K562 (cell line): ENCODE data around the gene CRADD. TPM values are rescaled to one million over a fixed set of nuclear protein-coding genes. Genes with fewer than 3 reads are reported as not detected.

Experiments used
- ATAC-seq: fragments of 200-7000 bp; cut with Tn5 transposase; 3 replicates; pipeline ENCODE4 v1.9.1; 2020; ENCODE audit warnings: moderate library complexity
- BruUV-seq: library from RNA; stranded (reverse); fragments of 400-500 nt; replicated peaks from 2 replicates; lab custom pipeline; 2021; lab: Mats Ljungman, UMichigan
- CTCF ChIA-PET: fragments of 300-600 bp; formaldehyde crosslinking; extraction: SDS; loops from one replicate; lab custom pipeline; 2021; ENCODE audit warnings: low intra/inter-chr PET ratio; lab: Yijun Ruan, JAX
- POLR2A ChIA-PET: fragments of 300-600, 350-650 bp; sonication (Branson Sonifier 250); formaldehyde crosslinking; extraction: SDS; loops from one replicate; lab custom pipeline; 2021; ENCODE audit warnings: antibody characterized with exemption, inconsistent platforms; lab: Yijun Ruan, JAX
- DNase-seq, 4 experiments: peaks; one replicate each; pipeline versions ENCODE4 v3.0.0 to v3.0.0-alpha.2; 2011 to 2018; ENCODE audit warnings: low spot score in 3 of 4, mixed read lengths in 3 of 4; ENCODE audit errors: extremely low read depth in 1 of 4
- FAIRE-seq: peaks from 2 replicates; lab custom pipeline; 2011; peaks lifted over from hg19 to GRCh38; lab: Jason Lieb, UNC
- H2AFZ ChIP-seq: 2 replicates; pipeline ENCODE4 v1.6.0; 2011; ENCODE audit warnings: low read depth, low read length, control low read depth, inconsistent platforms
- H3K27ac ChIP-seq: fragments of 200-600 bp; 3 replicates; pipeline ENCODE4 v1.8.0; 2011; ENCODE audit warnings: low read depth, mild to moderate bottlenecking, control low read depth, inconsistent platforms, low read length, moderate library complexity, mixed read lengths; ENCODE audit errors: extremely low read depth
- H3K27me3 ChIP-seq, 2 experiments: fragments of 300-600 bp in 1 of 2; 2 replicates in 1 of 2; 3 replicates in 1 of 2; pipeline versions ENCODE4 v1.6.0 to v1.8.0; 2011; ENCODE audit warnings: inconsistent platforms in 2 of 2, low read length in 2 of 2, mild to moderate bottlenecking in 1 of 2, mixed read lengths in 1 of 2, moderate library complexity in 1 of 2; ENCODE audit not compliant: control insufficient read depth in 2 of 2, insufficient read depth in 2 of 2
- H3K36me3 ChIP-seq: fragments of 300-600 bp; 3 replicates; pipeline ENCODE4 v1.8.0; 2011; ENCODE audit warnings: mild to moderate bottlenecking, low read length, inconsistent platforms; ENCODE audit not compliant: control insufficient read depth, insufficient read depth
- H3K4me1 ChIP-seq, 2 experiments: fragments of 200-600 bp in 1 of 2; replicated peaks in 1 of 2; 2 replicates in 1 of 2; 3 replicates in 1 of 2; pipeline versions ENCODE4 v1.5.1 to v1.8.0; 2011; ENCODE audit warnings: inconsistent platforms in 2 of 2, low read length in 2 of 2, mild to moderate bottlenecking in 1 of 2, mixed read lengths in 1 of 2, moderate library complexity in 1 of 2; ENCODE audit not compliant: control insufficient read depth in 2 of 2, insufficient read depth in 2 of 2
- H3K4me2 ChIP-seq: 2 replicates; pipeline ENCODE4 v1.6.1; 2011; ENCODE audit warnings: low read length, control low read depth, inconsistent platforms, mixed read lengths; ENCODE audit not compliant: insufficient read depth
- H3K4me3 ChIP-seq: fragments of 200-600 bp; sonication (generic), shearing (Covaris generic); 2 replicates; pipeline ENCODE4 v1.5.1; 2016; ENCODE audit warnings: control low read depth, inconsistent platforms
- H3K79me2 ChIP-seq: fragments of 200-600 bp; 3 replicates; pipeline ENCODE4 v1.8.0; 2011; ENCODE audit warnings: low read length, inconsistent platforms; ENCODE audit not compliant: control insufficient read depth, insufficient read depth
- H3K9ac ChIP-seq, 2 experiments: 2 replicates each; pipeline versions ENCODE4 v1.6.0 to v1.6.1; 2011; ENCODE audit warnings: low read depth in 2 of 2, low read length in 2 of 2, control low read depth in 1 of 2, inconsistent platforms in 1 of 2, mild to moderate bottlenecking in 1 of 2, mixed read lengths in 1 of 2; ENCODE audit not compliant: insufficient read depth in 1 of 2
- H3K9me1 ChIP-seq: one replicate; pipeline ENCODE4 v1.6.0; 2011; ENCODE audit warnings: inconsistent platforms, mild to moderate bottlenecking, low read length, moderate library complexity; ENCODE audit not compliant: control insufficient read depth, insufficient read depth
- H3K9me3 ChIP-seq: replicated peaks from 2 replicates; pipeline ENCODE4 v1.5.1; 2011; ENCODE audit warnings: low read depth, low read length, inconsistent platforms; ENCODE audit not compliant: control insufficient read depth, insufficient read depth
- H4K20me1 ChIP-seq: replicated peaks from 2 replicates; pipeline ENCODE4 v1.6.1; 2011; ENCODE audit warnings: low read length, inconsistent platforms, mixed read lengths; ENCODE audit not compliant: control insufficient read depth, insufficient read depth
- CTBP1 ChIP-seq: fragments of 450-650 bp; IDR thresholded peaks from 2 replicates; pipeline ENCODE4 v1.6.1; 2016; ENCODE audit warnings: borderline replicate concordance
- FOXA3 ChIP-seq, 2 experiments: fragments of 450-650 bp in 1 of 2; sonication (generic) in 1 of 2; formaldehyde crosslinking; IDR thresholded peaks in 1 of 2; conservative IDR thresholded peaks in 1 of 2; 2 replicates each; pipeline versions ENCODE4 v1.4.0 to v1.8.0; 2020 to 2022; ENCODE audit warnings: mild to moderate bottlenecking in 2 of 2, missing genetic modification reagents in 1 of 2
- FOXK2 ChIP-seq, 2 experiments: fragments of 450-650 bp; IDR thresholded peaks in 1 of 2; conservative IDR thresholded peaks in 1 of 2; 2 replicates each; pipeline ENCODE4 v1.6.1; 2016; ENCODE audit warnings: low read depth in 2 of 2, mild to moderate bottlenecking in 1 of 2
- GTF2F1 ChIP-seq: IDR thresholded peaks from 2 replicates; pipeline ENCODE4 v1.6.1; 2011; ENCODE audit warnings: low read depth, low read length, improper control_type of control experiment
- JUN ChIP-seq, 2 experiments: sonication (generic) in 1 of 2; formaldehyde crosslinking in 1 of 2; IDR thresholded peaks; 2 replicates each; pipeline versions ENCODE4 v1.6.1 to v1.8.0; 2012 to 2022; ENCODE audit warnings: borderline replicate concordance in 2 of 2, mild to moderate bottlenecking in 2 of 2, improper control_type of control experiment in 1 of 2, low read depth in 1 of 2, low read length in 1 of 2, missing genetic modification reagents in 1 of 2
- KDM1A ChIP-seq, 2 experiments: fragments of 450-650 bp; IDR thresholded peaks; 2 replicates each; pipeline ENCODE4 v1.6.1; 2016; ENCODE audit warnings: mild to moderate bottlenecking in 2 of 2
- MAFG ChIP-seq: fragments of 450-650 bp; conservative IDR thresholded peaks from 2 replicates; pipeline ENCODE4 v1.6.1; 2016; ENCODE audit warnings: missing genetic modification characterization, missing compliant biosample characterization
- RBM25 ChIP-seq: fragments of 200-400 bp; formaldehyde crosslinking; IDR thresholded peaks from 2 replicates; pipeline ENCODE4 v1.6.1; 2018; ENCODE audit warnings: low read length, low read depth, moderate library complexity; ENCODE audit not compliant: severe bottlenecking
- TCF3 ChIP-seq: sonication (generic); formaldehyde crosslinking; IDR thresholded peaks from 2 replicates; pipeline ENCODE4 v1.4.0; 2020; ENCODE audit warnings: mild to moderate bottlenecking, missing genetic modification reagents
- ZNF121 ChIP-seq: sonication (generic); formaldehyde crosslinking; conservative IDR thresholded peaks from 2 replicates; pipeline ENCODE4 v1.8.0; 2022; ENCODE audit warnings: missing genetic modification reagents
- in situ Hi-C: fragments of 300-500 bp; cut with MboI; formaldehyde crosslinking; loops from 4 replicates; pipeline ENCODE4 v1.15.0; 2018; ENCODE audit warnings: inconsistent platforms, mixed read lengths
- intact Hi-C: fragments of 100-400 bp; cut with micrococcal nuclease; formaldehyde crosslinking; loops from 2 replicates; pipeline ENCODE4 v1.14.2; 2022
- polyA plus RNA-seq, 8 experiments: library from polyadenylated mRNA; depleted of rRNA in 4 of 8; stranded (reverse) in 5 of 8; unstranded in 3 of 8; fragments of >200 nt; fragmentation: Nextera tagmentation in 2 of 8; fragmentation: Illumina TruSeq in 1 of 8; extraction: Ambion mirVana in 2 of 8; extraction: Trizol in 1 of 8; gene quantifications; 2 replicates each; pipeline versions ENCODE4 v1.2.1 to v1.2.3, GENCODE V29; 2011 to 2014; ENCODE audit warnings: inconsistent platforms in 1 of 8, missing spikeins in 1 of 8
- total RNA-seq, 7 experiments: library from RNA; depleted of rRNA in 6 of 7; stranded (reverse); fragments of >200 nt in 6 of 7; fragmentation: Illumina TruSeq in 2 of 7; extraction: Trizol in 2 of 7; gene quantifications; 2 replicates each; pipeline versions ENCODE4 v1.2.1 to v1.2.3, GENCODE V29; 2011 to 2021; ENCODE audit warnings: low replicate concordance in 1 of 7
- TF ChIP-seq, protein P1 (sequence below), 2 experiments: fragments of 450-650 bp; formaldehyde crosslinking in 1 of 2; IDR thresholded peaks; 2 replicates each; pipeline versions ENCODE4 v1.4.0 to v1.6.1; 2014 to 2020; ENCODE audit warnings: mild to moderate bottlenecking in 2 of 2, borderline replicate concordance in 1 of 2, low read depth in 1 of 2

Gene CRADD
- total and polyA plus RNA-seq, 9 of the 15 experiments (the other 6 are each of a cell fraction or from before 2014, with no cell fraction given): 20.5 to 41.1 (median 25.9) TPM

DNA sequence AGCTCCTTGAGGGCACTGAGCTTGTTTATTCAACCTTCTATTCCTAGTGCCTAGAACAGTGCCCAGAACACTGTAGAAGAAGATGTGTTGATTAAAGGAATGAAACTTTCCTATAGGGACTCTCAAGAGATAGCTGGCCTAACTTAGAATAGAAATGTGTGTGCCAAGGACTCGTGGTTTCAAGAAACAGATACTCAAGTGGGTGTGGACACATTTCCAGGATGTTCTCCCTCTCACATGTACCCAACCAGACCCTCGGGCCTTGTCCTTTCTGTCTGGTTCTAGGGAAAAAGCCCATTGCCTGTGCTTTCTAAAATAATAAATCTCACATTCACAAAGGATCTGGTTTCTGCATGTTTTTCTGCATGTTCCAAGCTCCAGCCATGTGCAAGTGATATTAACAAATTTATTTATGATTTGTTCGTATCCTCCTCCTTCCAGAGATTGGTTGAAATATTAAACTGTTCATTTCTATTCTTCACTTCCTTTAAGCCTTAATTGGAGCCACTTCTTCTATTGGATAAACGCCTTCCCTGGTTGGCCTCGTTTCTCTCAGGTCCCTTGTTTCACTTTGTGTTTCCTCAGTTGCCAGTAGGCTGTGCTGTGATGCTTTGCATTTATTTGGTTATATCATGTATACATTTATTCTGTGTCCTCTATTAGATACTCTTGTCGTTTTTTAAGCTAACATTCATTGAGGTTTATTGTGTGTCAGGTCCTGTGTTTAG, 89.8 kb downstream of the CRADD start (continued):
- TF ChIP-seq JUN (IDR thresholded peaks at IDR 0.05; ENCODE audit: borderline replicate concordance, low read depth, low read length): no peak
- TF ChIP-seq JUN (CRISPR knock-in tag; IDR thresholded peaks at IDR 0.05; ENCODE audit: borderline replicate concordance): no peak
- TF ChIP-seq ZNF121 (CRISPR knock-in tag): no peak
- TF ChIP-seq CTBP1: 0 out of 2 replicates have a peak, but pooled peaks have one; percentile 8

DNA sequence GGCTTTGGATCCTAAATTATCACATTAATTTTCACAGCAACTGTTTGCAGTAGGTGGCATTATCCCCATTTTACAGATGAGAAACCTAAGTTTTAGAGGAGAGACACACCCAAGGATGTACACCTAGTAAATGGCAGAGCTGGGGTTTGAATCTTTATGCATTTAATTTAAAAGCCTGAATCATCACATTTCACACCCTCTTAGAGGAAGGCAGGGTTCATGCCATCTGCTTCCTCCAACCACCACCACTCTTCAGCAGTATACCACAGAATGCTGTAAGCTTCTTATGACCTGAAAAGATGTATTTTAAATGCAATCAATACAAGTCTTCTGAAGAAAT, 90.3 kb downstream of the CRADD start:
- no peaks in the 10 kb centered on the region for H3K9me3 ChIP-seq
- no peaks in the 10 kb centered on the region for H3K27me3 ChIP-seq
- in situ Hi-C loops: loop anchor here (10.0 kb wide), 1 partner anchor 263 kb away; no protein-coding TSS in a partner anchor
- H4K20me1 ChIP-seq: no peaks in the 10 kb centered on the region
- H3K79me2 ChIP-seq: peaks cover 9% of the 10 kb centered on the region; the same call in 2 of the 3 replicates
- no peak for ATAC-seq
- H3K9ac ChIP-seq: no peak overlapping the region
- intact Hi-C loops: loop anchor here (1.0 to 10.0 kb wide), 4 partner anchors 35 to 783 kb away; no protein-coding TSS in a partner anchor
- H3K4me3 ChIP-seq: no peak overlapping the region
- no peak for DNase-seq
- CTCF ChIA-PET: interaction anchor here (1.2 kb wide), 2 partner anchors 334 to 335 kb away, joined by 4 to 5 read pairs; no protein-coding TSS in a partner anchor
- POLR2A ChIA-PET: no interaction called here
- H3K27ac ChIP-seq: no peak overlapping the region
- no peak overlapping the region for H2AFZ ChIP-seq
- H3K4me1 ChIP-seq: peaks cover 4 to 23% of the 10 kb centered on the region in 2 experiments; a peak in 4 of 5 replicates
- no peak for FAIRE-seq
- H3K36me3 ChIP-seq: no peaks in the 10 kb centered on the region
- BruUV-seq: no TSS peak
- no peak overlapping the region for H3K4me2 ChIP-seq
- H3K9me1 ChIP-seq: no peaks in the 10 kb centered on the region
- TF ChIP-seq FOXA3 (CRISPR knock-in tag; conservative IDR thresholded peaks at IDR 0.05 in 1 of 2, IDR thresholded peaks at IDR 0.05 in 1 of 2) (0 out of 4 replicates have a peak, but pooled peaks of 1 of the 2 experiments have one; percentile 4), GTF2F1 (no peak), RBM25 (peak; percentile 90), FOXK2 (conservative IDR thresholded peaks at IDR 0.05 in 1 of 2, IDR thresholded peaks at IDR 0.05 in 1 of 2; ENCODE audit: low read depth in 2 of 2) (peak in 1 of 2 experiments; percentile 6; a peak in 1 of 4 replicates), MAFG (tag) (peak; percentile 52; the same call in 1 of the 2 replicates), KDM1A (IDR thresholded peaks at IDR 0.05) (peak in 1 of 2 experiments; percentile 30; a peak in 1 of 4 replicates), TCF3 (CRISPR knock-in tag) (0 out of 2 replicates have a peak, but pooled peaks have one; percentile 0)
- TF ChIP-seq, protein P1, sequence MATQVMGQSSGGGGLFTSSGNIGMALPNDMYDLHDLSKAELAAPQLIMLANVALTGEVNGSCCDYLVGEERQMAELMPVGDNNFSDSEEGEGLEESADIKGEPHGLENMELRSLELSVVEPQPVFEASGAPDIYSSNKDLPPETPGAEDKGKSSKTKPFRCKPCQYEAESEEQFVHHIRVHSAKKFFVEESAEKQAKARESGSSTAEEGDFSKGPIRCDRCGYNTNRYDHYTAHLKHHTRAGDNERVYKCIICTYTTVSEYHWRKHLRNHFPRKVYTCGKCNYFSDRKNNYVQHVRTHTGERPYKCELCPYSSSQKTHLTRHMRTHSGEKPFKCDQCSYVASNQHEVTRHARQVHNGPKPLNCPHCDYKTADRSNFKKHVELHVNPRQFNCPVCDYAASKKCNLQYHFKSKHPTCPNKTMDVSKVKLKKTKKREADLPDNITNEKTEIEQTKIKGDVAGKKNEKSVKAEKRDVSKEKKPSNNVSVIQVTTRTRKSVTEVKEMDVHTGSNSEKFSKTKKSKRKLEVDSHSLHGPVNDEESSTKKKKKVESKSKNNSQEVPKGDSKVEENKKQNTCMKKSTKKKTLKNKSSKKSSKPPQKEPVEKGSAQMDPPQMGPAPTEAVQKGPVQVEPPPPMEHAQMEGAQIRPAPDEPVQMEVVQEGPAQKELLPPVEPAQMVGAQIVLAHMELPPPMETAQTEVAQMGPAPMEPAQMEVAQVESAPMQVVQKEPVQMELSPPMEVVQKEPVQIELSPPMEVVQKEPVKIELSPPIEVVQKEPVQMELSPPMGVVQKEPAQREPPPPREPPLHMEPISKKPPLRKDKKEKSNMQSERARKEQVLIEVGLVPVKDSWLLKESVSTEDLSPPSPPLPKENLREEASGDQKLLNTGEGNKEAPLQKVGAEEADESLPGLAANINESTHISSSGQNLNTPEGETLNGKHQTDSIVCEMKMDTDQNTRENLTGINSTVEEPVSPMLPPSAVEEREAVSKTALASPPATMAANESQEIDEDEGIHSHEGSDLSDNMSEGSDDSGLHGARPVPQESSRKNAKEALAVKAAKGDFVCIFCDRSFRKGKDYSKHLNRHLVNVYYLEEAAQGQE (IDR thresholded peaks at IDR 0.05; ENCODE audit: borderline replicate concordance): 0 out of 2 replicates have a peak, but pooled peaks have one; percentile 1
- TF ChIP-seq, protein P1 (CRISPR knock-in tag; IDR thresholded peaks at IDR 0.05; ENCODE audit: low read depth): no peak
